PC-3 (cell line): ENCODE data around the gene MLST8.

ENCODE experiments used
- CTCF ChIP-seq: fragments of 300-600 bp; sonication (generic); conservative IDR thresholded peaks from 2 replicates; pipeline ENCODE4 v1.5.1; 2017; ENCODE audit warnings: antibody characterized with exemption, low read depth, mild to moderate bottlenecking, low read length
- EZH2 ChIP-seq: fragments of 300-600 bp; sonication (generic); IDR thresholded peaks from one replicate; pipeline ENCODE4 v1.6.1; 2017; ENCODE audit warnings: antibody characterized with exemption, mild to moderate bottlenecking, low read length; ENCODE audit not compliant: unreplicated experiment

GRCh38 chr16:2204416-2205103 lies 694 bp upstream of the MLST8 start:
- TF ChIP-seq CTCF, result no peak
- no peak for TF ChIP-seq EZH2
